ENCODE results near the gene RPL6.
A peak's percentile ranks its signal among the peaks of the same experiment; 100 is the strongest.
"Not testable (repeated sequence)": the region's sequence is repeated elsewhere in the genome, so short reads cannot be mapped to it uniquely, and the experiment has no call there.

RPL6 gene

GRCh38 chr12:112419297-112420133, 10.1 kb upstream of the RPL6 start:
- DNase-seq, result peak; percentile 36

DNA sequence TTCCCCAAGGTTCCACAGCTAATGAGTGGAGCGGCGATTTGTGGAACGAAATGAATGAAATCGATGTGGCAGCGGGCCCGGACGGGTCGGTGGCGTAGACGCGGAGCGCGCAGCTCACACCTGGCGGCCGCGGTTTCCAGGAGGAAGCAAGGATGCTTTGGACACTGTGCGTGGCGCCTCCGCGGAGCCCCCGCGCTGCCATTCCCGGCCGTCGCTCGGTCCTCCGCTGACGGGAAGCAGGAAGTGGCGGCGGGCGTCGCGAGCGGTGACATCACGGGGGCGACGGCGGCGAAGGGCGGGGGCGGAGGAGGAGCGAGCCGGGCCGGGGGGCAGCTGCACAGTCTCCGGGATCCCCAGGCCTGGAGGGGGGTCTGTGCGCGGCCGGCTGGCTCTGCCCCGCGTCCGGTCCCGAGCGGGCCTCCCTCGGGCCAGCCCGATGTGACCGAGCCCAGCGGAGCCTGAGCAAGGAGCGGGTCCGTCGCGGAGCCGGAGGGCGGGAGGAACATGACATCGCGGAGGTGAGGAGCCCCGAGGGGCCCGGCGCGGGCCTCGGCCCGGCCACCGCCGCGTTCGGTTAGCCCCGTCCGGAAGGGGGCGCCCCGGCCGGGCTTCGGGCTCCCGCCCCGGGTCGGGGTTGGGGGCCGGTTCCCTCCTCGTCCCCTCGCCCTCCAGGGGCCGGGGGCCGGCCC, 9.3 kb upstream of the RPL6 start, which contains the start of gene PTPN11:
PTPN11 (plus strand) TSS at position 340 of the 689 bp plus-strand sequence; CDS start at position 505, 165 bp downstream.
- peak; percentile 93 for DNase-seq

DNA sequence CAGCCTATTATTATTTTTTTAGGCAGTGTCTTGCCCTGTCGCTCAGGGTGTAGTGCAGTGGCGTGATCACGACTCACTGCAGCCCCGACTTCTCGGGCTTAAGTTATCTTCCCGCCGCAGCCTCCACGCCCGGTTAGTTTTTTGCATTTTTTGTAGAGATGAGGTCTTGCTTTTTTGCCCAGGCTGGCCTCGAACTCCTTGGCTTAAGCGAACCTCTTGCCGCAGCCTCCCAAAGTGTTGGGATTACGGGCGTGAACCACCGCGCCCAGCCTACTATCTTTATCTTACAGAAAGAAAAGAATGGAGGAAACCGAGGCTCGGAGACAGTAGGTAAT, 8.8 kb upstream of the RPL6 start:
- DNase-seq, result no peak

DNA sequence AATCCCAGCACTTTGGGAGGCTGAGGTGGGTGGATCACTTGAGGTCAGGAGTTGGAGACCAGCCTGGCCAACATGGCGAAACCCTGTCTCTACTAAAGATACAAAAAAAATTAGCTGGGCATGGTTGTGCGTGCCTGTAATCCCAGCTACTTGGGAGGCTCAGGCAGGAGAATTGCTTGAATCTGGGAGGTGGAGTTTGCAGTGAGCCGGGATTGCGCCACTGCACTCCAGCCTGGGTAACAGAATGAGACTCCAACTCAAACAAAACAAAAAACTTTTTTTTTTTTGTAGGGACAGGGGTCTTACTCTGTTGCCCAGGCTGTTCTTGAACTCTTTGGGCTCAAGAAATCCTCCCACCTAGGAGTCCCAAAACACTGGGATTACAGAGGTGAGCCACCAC, 6.1 kb upstream of the RPL6 start:
- DNase-seq, result not testable (repeated sequence)

DNA sequence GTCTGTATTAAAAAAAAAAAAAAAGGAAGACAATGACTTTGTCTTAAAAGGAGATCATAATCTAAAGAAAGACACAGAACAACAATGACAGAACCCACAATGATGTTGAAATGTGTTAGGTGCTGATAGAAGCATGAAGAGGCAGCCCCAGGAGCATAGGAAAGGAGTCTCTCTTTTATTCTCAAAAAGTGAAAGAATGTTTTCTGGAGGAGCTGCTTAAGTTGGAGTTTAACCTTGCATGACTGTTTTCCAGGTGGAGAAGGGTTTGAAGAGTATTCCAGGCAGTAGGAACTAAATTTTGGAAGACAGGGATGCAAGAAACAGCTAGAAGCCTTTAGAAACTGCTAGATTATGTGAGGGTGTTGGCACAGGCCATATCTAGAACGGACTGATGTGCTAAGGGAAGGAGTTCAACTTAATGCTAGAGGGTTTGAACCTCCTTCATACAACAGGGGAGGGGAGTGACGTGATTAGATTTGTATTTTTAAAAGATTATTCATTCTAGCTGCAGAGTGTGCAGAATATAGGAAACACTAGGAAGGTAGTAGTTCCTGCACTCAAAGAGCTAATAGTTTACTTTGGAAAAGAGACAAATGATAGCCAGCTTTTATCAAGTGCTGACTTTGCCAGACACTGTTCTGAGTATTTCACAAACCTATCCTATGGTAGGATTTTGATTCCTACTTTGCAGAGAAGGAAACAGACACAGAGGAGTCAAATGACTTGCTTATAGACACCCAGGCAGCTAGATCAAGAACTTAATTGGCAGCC, 4.6 kb upstream of the RPL6 start:
- DNase-seq, result no peak

DNA sequence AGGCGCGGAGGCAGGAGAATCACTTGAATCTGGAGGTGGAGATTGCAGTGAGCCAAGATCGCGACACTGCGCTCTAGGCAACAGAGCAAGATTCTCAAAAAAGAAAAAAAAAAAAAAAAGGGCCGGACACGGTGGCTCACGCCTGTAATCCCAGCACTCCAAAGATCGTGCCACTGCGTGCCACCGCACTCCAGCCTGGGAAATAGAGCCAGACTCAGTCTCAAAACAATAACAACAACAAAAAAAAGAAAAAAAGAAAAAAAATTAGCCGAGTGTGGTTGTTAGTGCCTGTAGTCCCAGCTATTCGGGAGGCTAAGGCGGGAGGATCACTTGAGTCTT, 470 bp upstream of the RPL6 start:
- DNase-seq, result no peak

- DNase-seq, result peak; percentile 49
Measured at GRCh38 chr12:112408621-112409020, 784 bp downstream of the RPL6 start.

- not testable (repeated sequence) for DNase-seq
Measured at GRCh38 chr12:112407683-112408082, 1.7 kb downstream of the RPL6 start.

GRCh38 chr12:112406519-112407488, 2.6 kb downstream of the RPL6 start:
- no peak for DNase-seq

GRCh38 chr12:112401903-112402498, 7.4 kb downstream of the RPL6 start:
- no peak for DNase-seq

- no peak for DNase-seq
Measured at GRCh38 chr12:112401054-112401453, 8.4 kb downstream of the RPL6 start.

GRCh38 chr12:112393328-112393727, 16.1 kb downstream of the RPL6 start:
- no peak for DNase-seq

- DNase-seq, result not testable (repeated sequence)
Measured at GRCh38 chr12:112389922-112390654, 19.3 kb downstream of the RPL6 start.

GRCh38 chr12:112389228-112389627, 20.2 kb downstream of the RPL6 start:
- no peak for DNase-seq

- DNase-seq, result no peak
Measured at GRCh38 chr12:112386726-112387125, 22.7 kb downstream of the RPL6 start.

DNA sequence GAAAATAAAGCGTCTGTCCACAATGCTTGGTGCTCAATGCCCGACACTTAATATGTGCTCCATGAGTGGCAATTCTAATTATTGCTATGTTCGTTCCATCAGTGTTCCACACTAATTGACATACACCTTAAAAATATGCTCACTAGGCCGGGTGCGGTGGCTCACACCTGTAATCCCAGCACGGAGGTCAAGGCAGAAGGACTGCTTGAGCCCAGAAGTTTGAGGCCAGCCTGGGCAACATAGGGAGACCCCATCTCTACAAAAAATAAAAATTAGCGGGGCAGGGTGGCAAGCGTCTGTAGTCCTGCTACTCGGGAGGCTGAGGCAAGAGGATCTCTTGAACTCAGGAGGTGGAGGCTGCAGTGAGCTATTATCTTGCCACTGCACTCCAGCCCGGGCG, 26.5 kb downstream of the RPL6 start:
- DNase-seq, result no peak

DNA sequence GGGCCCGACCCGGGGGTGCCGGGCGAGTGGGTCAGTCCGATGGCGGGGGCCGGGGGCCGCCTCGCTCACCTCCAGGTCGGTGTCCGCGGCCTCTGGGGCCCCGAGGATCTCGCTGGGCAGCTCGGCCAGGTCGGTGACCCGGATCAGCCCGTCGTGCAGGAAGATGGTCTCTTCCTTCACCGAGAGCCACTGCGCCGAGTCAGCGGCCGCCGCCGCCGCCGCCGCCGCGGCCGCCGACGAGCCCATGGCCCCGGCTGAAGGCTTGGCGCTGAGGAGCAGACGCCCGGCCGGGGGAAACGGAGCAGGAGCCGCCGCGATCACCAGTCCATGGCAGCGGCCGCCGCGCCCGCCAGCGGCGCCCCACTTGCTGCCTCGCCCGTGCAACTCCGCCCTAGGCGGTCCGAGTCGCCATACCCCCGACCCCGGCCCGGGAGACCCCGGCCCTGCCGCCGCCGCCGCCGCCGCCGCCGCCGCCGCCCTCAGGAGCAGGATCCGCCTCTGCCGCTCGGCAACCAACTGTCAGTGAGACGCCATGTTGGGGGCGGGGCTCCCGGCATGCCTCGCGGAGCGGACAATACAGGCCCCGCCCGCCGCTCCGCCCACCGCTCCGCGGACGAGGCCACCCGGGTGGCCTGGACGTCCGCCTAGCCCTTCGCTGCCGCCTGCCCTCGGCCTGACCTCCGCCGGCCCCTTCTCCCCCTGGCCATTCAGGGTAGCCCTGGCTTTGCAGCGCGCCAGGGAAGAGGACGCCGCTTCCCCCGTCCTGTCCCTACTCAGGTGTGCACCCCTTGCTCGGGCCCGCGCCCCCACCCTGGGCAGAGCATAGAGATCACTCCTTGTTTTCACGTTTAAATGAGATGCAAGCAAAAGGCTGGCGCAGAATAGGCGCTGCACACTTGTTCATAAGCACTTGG, 27.3 kb downstream of the RPL6 start, which contains the start of gene HECTD4:
HECTD4 (minus strand) TSS at position 549 of the 914 bp plus-strand sequence; CDS start at position 246, 303 bp downstream.
- DNase-seq, result peak; percentile 95

DNA sequence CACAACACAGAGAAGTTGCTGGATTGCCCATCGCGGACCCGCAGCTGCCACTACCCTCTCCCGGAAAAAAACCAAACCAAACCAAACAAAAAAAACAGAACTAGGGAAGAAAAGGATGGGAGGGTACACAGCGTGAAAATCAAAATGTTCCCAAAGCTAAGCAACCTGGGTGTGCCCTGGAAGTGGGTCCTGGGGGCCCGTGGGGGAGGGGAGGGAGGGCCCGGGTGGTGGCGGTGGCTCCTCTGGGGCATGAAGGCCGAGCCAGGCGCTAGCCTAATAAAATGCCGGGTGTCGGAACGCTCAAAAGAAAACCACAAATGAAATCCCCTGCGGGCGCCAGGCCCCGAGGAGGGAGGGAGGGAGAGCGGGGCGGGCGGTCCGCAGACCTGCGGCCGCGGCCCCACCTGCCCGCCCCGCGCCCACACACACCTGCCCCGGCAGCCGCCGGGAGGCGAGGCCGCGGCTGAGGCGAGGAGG, 28.0 kb downstream of the RPL6 start:
- peak; percentile 34 for DNase-seq

- DNase-seq, result no peak
Measured at GRCh38 chr12:112380663-112381405, 28.6 kb downstream of the RPL6 start.

All from activated CD4-positive, alpha-beta T cell treated with anti-CD3 and anti-CD28 coated beads, Interleukin-2, Interleukin-6, amounts not matched to agents 100 ng/mL and 50 ng/mL, durations not matched to agents 16 hours and 8 hours (primary cell).